Esophagus muscularis mucosa (tissue), 3 donors: Measurements from ENCODE around the gene RAB17.

Experiments
- POLR2A ChIP-seq: fragments of 450-650 bp; IDR thresholded peaks from one replicate; pipeline ENCODE4 v1.6.1; 2017; ENCODE audit warnings: antibody characterized with exemption, moderate library complexity, mild to moderate bottlenecking, low read depth
- POLR2AphosphoS5 ChIP-seq, 2 donors: sonication (generic); formaldehyde crosslinking; IDR thresholded peaks; one replicate each; pipeline ENCODE4 v1.6.1; 2017; ENCODE audit warnings: antibody characterized with exemption in 2 of 2
- TF ChIP-seq, protein P1 (sequence below), 3 experiments: fragments of 200-600 bp in 2 of 3; fragments of 450-650 bp in 1 of 3; sonication (generic) in 2 of 3; IDR thresholded peaks; one replicate each; pipeline ENCODE4 v1.5.1; 2017 to 2019; ENCODE audit warnings: antibody characterized with exemption in 3 of 3, mild to moderate bottlenecking in 2 of 3, moderate library complexity in 1 of 3

DNA sequence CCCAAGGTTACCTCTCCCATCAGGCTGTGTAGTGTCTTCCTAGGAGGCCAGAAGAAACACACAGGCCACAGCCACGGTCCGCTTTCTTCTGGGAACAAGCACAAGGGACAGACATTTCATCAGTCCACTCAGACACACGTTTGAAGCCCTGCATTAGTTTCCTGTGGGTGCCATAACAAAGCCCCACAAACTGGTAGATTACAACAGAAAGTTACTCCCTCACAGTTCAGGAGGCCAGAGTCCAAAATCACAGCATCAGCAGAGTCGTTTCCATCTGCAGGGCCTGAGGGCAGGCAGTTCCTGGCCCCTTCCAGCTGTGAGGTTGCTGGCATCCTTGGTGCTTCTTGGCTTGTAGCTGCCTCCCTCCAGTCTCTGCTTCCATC lies 32.9 kb downstream of the RAB17 start:
- TF ChIP-seq POLR2A = no peak
- TF ChIP-seq, protein P1, sequence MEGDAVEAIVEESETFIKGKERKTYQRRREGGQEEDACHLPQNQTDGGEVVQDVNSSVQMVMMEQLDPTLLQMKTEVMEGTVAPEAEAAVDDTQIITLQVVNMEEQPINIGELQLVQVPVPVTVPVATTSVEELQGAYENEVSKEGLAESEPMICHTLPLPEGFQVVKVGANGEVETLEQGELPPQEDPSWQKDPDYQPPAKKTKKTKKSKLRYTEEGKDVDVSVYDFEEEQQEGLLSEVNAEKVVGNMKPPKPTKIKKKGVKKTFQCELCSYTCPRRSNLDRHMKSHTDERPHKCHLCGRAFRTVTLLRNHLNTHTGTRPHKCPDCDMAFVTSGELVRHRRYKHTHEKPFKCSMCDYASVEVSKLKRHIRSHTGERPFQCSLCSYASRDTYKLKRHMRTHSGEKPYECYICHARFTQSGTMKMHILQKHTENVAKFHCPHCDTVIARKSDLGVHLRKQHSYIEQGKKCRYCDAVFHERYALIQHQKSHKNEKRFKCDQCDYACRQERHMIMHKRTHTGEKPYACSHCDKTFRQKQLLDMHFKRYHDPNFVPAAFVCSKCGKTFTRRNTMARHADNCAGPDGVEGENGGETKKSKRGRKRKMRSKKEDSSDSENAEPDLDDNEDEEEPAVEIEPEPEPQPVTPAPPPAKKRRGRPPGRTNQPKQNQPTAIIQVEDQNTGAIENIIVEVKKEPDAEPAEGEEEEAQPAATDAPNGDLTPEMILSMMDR (IDR thresholded peaks at IDR 0.05) = no peak
- TF ChIP-seq POLR2AphosphoS5 (IDR thresholded peaks at IDR 0.05) = no peak
